ENCODE measurements around the gene HOMER2.

GRCh38 chr15:82852941-82853561, 99.5 kb downstream of the HOMER2 start:
- TF ChIP-seq POLR2A (IDR thresholded peaks at IDR 0.05) (no peak), POLR2AphosphoS5 (IDR thresholded peaks at IDR 0.05) (no peak)
